Pancreas (tissue), 10 donors: Measurements from ENCODE around the gene FBXO45. TPM values are rescaled to one million over a fixed set of nuclear protein-coding genes. Genes with fewer than 3 reads are reported as not detected.
"Not testable (repeated sequence)": the region's sequence is repeated elsewhere in the genome, so short reads cannot be mapped to it uniquely, and the experiment has no call there.

Experiments used
- ATAC-seq, 4 donors: fragments of 200-7000 bp; cut with Tn5 transposase; one replicate each; pipeline versions ENCODE4 v1.8.0 to v1.9.1; 2020; ENCODE audit warnings: mild to moderate bottlenecking in 4 of 4, moderate library complexity in 4 of 4
- DNase-seq, 6 donors: peaks; one replicate each; pipeline ENCODE4 v3.0.0-alpha.2; 2020
- FAIRE-seq: peaks from 2 replicates; lab custom pipeline; 2012; peaks lifted over from hg19 to GRCh38; lab: Jason Lieb, UNC
- H3K27ac ChIP-seq, 4 donors: fragments of 200-600 bp; sonication (generic); 1 replicate in 3 of 4; 2 replicates in 1 of 4; pipeline versions ENCODE4 v1.5.0 to v1.8.0; 2020
- H3K27me3 ChIP-seq, 4 donors: fragments of 200-600 bp; one replicate each; pipeline ENCODE4 v1.8.0; 2021
- H3K36me3 ChIP-seq, 3 donors: fragments of 200-600 bp; sonication (generic) in 1 of 3; one replicate each; pipeline versions ENCODE4 v1.5.0 to v1.8.0; 2020 to 2021
- H3K4me1 ChIP-seq, 3 donors: fragments of 200-600 bp; one replicate each; pipeline ENCODE4 v1.8.0; 2021
- H3K4me3 ChIP-seq, 4 donors: fragments of 200-600 bp; sonication (generic) in 2 of 4; one replicate each; pipeline versions ENCODE4 v1.5.0 to v1.8.0; 2020 to 2021
- H3K9me3 ChIP-seq, 4 donors: fragments of 200-600 bp; one replicate each; pipeline ENCODE4 v1.8.0; 2021
- CTCF ChIP-seq, 4 donors: fragments of 200-600 bp; sonication (generic) in 3 of 4; IDR thresholded peaks; one replicate each; pipeline versions ENCODE4 v1.5.0 to v1.8.0; 2021; ENCODE audit warnings: antibody characterized with exemption in 4 of 4
- WGBS, 2 donors: extraction: QIAGEN DNeasy Blood & Tissue Kit; methylation state at CpG; one replicate each; pipeline ENCODE4 v1.1.7; 2013; 5-methylcytosine and 5-hydroxymethylcytosine counted together
- intact Hi-C, 3 donors: fragments of 100-400 bp; cut with DNase I; formaldehyde crosslinking; loops; one replicate each; pipeline versions ENCODE4 v1.11.1 to v1.14.2; 2022
- polyA plus RNA-seq, 2 donors: library from polyadenylated mRNA; stranded (reverse); fragments of 200-250 nt; gene quantifications; one replicate each; pipeline ENCODE4 v1.2.3, GENCODE V29; 2013
- total RNA-seq, 6 donors: library from RNA; stranded (reverse); fragmentation: NEBNext Ultra II Directional in 4 of 6; extraction: Animal tissue kit (Norgen Biotek cat#: 25700) in 4 of 6; gene quantifications; one replicate each; pipeline versions ENCODE4 v1.2.1 to v1.2.4, GENCODE V29; 2021 to 2023
- donor health status: healthy with polysubstance abuse.
- donor health status: DM: no; HTN: no; CAD: no; lungs with moderate emphysema.
- donor health status: DM: no; HTN: no; CAD: no.
- donor health status: control.
- donor health status: control.
- donor health status: Bipolar disorder and iron deficiency.
- donor health status: DM: yes; HTN: yes; CAD: no.
- donor health status: DM: no; HTN: no; CAD: no.
- donor health status: DM: no; HTN: no; CAD: no.
- donor health status: DM: yes; HTN: yes; CAD: no.

FBXO45 gene
- total and polyA plus RNA-seq, 8 donors: 1.2 to 5.0 (median 3.0) TPM

- no peak for DNase-seq
- intact Hi-C loops: no loop called here
- FAIRE-seq: no peak
- Histone ChIP-seq H3K27ac (no peak overlapping the region), H3K9me3 (no peaks in the 10 kb centered on the region), H3K4me1 (no peaks in the 10 kb centered on the region), H3K27me3 (no peaks in the 10 kb centered on the region), H3K4me3 (no peak overlapping the region), H3K36me3 (no peaks in the 10 kb centered on the region)
- no peak for TF ChIP-seq CTCF (IDR thresholded peaks at IDR 0.05)
- 23 to 25% methylated on average over 5 of the region's 5 CpGs for WGBS, 2 donors
- no peak for ATAC-seq
Observed at GRCh38 chr3:196596355-196596754, 27.9 kb downstream of the FBXO45 start.

- 68 to 70% methylated on average over 25 of the region's 25 CpGs for WGBS, 2 donors
- H3K27ac ChIP-seq, intact Hi-C loops: not testable (repeated sequence)
Observed at GRCh38 chr3:196597971-196598733, 29.7 kb downstream of the FBXO45 start.

DNA sequence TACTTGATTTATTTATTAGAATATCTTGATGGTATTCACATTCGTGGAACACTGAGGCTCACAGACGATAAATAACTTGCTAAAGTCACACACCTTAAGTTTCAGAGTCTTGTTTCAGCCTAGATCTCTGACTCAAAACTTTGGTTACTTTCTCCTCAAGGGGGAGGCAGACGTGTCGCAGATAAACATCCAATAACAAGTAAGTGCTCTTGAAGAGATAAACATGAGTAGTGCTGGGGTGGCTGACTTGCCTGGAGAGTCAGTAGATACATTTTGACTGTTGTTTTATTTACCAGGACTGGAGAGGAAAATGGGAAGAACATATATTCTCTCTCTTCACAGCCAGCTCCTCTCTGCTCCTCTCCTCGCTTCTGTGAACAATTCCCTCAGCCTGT lies 31.3 kb downstream of the FBXO45 start:
- no peak overlapping the region for H3K4me3 ChIP-seq
- no peak for TF ChIP-seq CTCF (IDR thresholded peaks at IDR 0.05)
- DNase-seq (no peak), ATAC-seq (no peak), FAIRE-seq (no peak)
- H3K27ac ChIP-seq: no peak overlapping the region
- no peaks in the 10 kb centered on the region for H3K9me3 ChIP-seq
- H3K36me3 ChIP-seq: no peaks in the 10 kb centered on the region
- no peaks in the 10 kb centered on the region for H3K27me3 ChIP-seq
- 42 to 56% methylated on average over 5 of the region's 5 CpGs for WGBS, 2 donors
- intact Hi-C loops: no loop called here
- H3K4me1 ChIP-seq: no peaks in the 10 kb centered on the region

More at GRCh38 chr3:196597971-196598733, 29.7 kb downstream of the FBXO45 start:
- H3K9me3 ChIP-seq, H3K27me3 ChIP-seq, H3K4me1 ChIP-seq, ATAC-seq, DNase-seq, H3K4me3 ChIP-seq, FAIRE-seq, H3K36me3 ChIP-seq: not testable (repeated sequence)

DNA sequence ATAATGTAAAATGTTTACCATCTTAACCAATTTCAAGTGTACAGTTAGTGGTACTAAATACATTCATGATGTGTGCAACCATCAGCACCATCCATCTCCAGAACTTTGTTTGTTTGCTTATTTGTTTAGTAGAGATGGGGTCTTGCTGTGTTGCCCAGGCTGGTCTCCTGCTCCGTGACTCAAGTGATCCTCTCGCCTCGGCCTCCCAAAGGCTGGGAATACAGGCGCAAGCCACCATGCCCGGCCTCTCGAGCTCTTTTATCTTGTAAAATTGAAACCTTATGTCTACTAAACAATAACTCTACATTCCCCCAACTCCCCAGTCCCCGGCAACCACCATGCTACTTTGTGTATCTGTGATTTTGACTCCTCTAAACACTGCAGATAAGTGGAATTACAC lies 31.9 kb downstream of the FBXO45 start:
- no peak overlapping the region for H3K27ac ChIP-seq
- FAIRE-seq (no peak), ATAC-seq (no peak), DNase-seq (no peak)
- no peaks in the 10 kb centered on the region for H3K27me3 ChIP-seq
- H3K4me1 ChIP-seq: no peaks in the 10 kb centered on the region
- H3K9me3 ChIP-seq: no peaks in the 10 kb centered on the region
- no peaks in the 10 kb centered on the region for H3K36me3 ChIP-seq
- H3K4me3 ChIP-seq: no peak overlapping the region
- WGBS, 2 donors: 85 to 89% methylated on average over 7 of the region's 7 CpGs
- no peak for TF ChIP-seq CTCF (IDR thresholded peaks at IDR 0.05)
- intact Hi-C loops: no loop called here

- DNase-seq (no peak), ATAC-seq (no peak), FAIRE-seq (no peak)
- H3K27ac ChIP-seq: no peak overlapping the region
- H3K4me3 ChIP-seq: no peak overlapping the region
- WGBS, 2 donors: 78 to 86% methylated on average over 6 of the region's 6 CpGs
- no peaks in the 10 kb centered on the region for H3K4me1 ChIP-seq
- no peaks in the 10 kb centered on the region for H3K36me3 ChIP-seq
- H3K27me3 ChIP-seq: no peaks in the 10 kb centered on the region
- intact Hi-C loops: no loop called here
- no peaks in the 10 kb centered on the region for H3K9me3 ChIP-seq
- no peak for TF ChIP-seq CTCF (IDR thresholded peaks at IDR 0.05)
Observed at GRCh38 chr3:196602673-196603072, 34.2 kb downstream of the FBXO45 start.
